Fibroblast of skin of left biceps (primary cell): ENCODE results near the gene SCARF2.
"Not testable (repeated sequence)": the region's sequence is repeated elsewhere in the genome, so short reads cannot be mapped to it uniquely, and the experiment has no call there.

ENCODE experiments used
- DNase-seq, 2 experiments: peaks; one replicate each; pipeline ENCODE4 v3.0.0-alpha.2; 2013; ENCODE audit warnings: low read depth in 2 of 2

SCARF2 gene

GRCh38 chr22:20392365-20392881 lies 45.2 kb downstream of the SCARF2 start:
- not testable (repeated sequence) for DNase-seq

- DNase-seq: no peak
Measured at GRCh38 chr22:20391222-20391621, 46.4 kb downstream of the SCARF2 start.

GRCh38 chr22:20390394-20390907 lies 47.2 kb downstream of the SCARF2 start:
- no peak for DNase-seq

GRCh38 chr22:20389288-20389687 lies 48.3 kb downstream of the SCARF2 start:
- DNase-seq: no peak

GRCh38 chr22:20388200-20388599 lies 49.4 kb downstream of the SCARF2 start:
- no peak for DNase-seq

GRCh38 chr22:20386972-20387371 lies 50.7 kb downstream of the SCARF2 start:
- no peak for DNase-seq

- no peak for DNase-seq
Measured at GRCh38 chr22:20386336-20386735, 51.3 kb downstream of the SCARF2 start.

GRCh38 chr22:20384865-20385264 lies 52.8 kb downstream of the SCARF2 start:
- no peak for DNase-seq

- DNase-seq: no peak
Measured at GRCh38 chr22:20384171-20384570, 53.5 kb downstream of the SCARF2 start.

- no peak for DNase-seq
Measured at GRCh38 chr22:20383538-20383937, 54.1 kb downstream of the SCARF2 start.

- no peak for DNase-seq
Measured at GRCh38 chr22:20380486-20380885, 57.1 kb downstream of the SCARF2 start.

- not testable (repeated sequence) for DNase-seq
Measured at GRCh38 chr22:20378684-20379083, 58.9 kb downstream of the SCARF2 start.

GRCh38 chr22:20378110-20378509 lies 59.5 kb downstream of the SCARF2 start:
- DNase-seq: no peak

GRCh38 chr22:20376983-20377382 lies 60.6 kb downstream of the SCARF2 start:
- DNase-seq: not testable (repeated sequence)

GRCh38 chr22:20376281-20376680 lies 61.3 kb downstream of the SCARF2 start:
- DNase-seq: not testable (repeated sequence)
